ENCODE results near the gene HERPUD1. TPM values are rescaled to one million over a fixed set of nuclear protein-coding genes. Genes with fewer than 3 reads are reported as not detected.

The HERPUD1 gene
- total and polyA plus RNA-seq, 5 donors = 94.6 to 126 (median 116) TPM

GRCh38 chr16:56938664-56939513 is 6.9 kb downstream of the HERPUD1 start:
- Histone ChIP-seq H3K4me1 (ENCODE audit: control insufficient read depth, insufficient read depth, low read length) (no peaks in the 10 kb centered on the region), H3K4me3 (ENCODE audit: low read length) (no peak overlapping the region), H3K9me3 (ENCODE audit: control insufficient read depth, low read length) (no peaks in the 10 kb centered on the region), H3K27me3 (ENCODE audit: control insufficient read depth, insufficient read depth) (no peaks in the 10 kb centered on the region), H3K27ac (ENCODE audit: low read length) (no peak overlapping the region)
- WGBS = 81% methylated on average over 8 of the region's 8 CpGs
- ATAC-seq (no peak), DNase-seq (no peak)
- intact Hi-C loops (cut with DNase I) = no loop called here

GRCh38 chr16:56939801-56940200 is 7.9 kb downstream of the HERPUD1 start:
- Histone ChIP-seq H3K4me3 (ENCODE audit: low read length) (no peak overlapping the region), H3K27me3 (ENCODE audit: control insufficient read depth, insufficient read depth) (no peaks in the 10 kb centered on the region), H3K4me1 (ENCODE audit: control insufficient read depth, insufficient read depth, low read length) (no peaks in the 10 kb centered on the region), H3K9me3 (ENCODE audit: control insufficient read depth, low read length) (no peaks in the 10 kb centered on the region), H3K27ac (ENCODE audit: low read length) (no peak overlapping the region)
- intact Hi-C loops (cut with DNase I) = no loop called here
- DNase-seq = no peak
- no peak for ATAC-seq
- 80% methylated on average over 4 of the region's 4 CpGs for WGBS

GRCh38 chr16:56941092-56941491 is 9.2 kb downstream of the HERPUD1 start:
- no peak overlapping the region for H3K4me3 ChIP-seq (ENCODE audit: low read length)
- no peaks in the 10 kb centered on the region for H3K27me3 ChIP-seq (ENCODE audit: control insufficient read depth, insufficient read depth)
- no peak overlapping the region for H3K27ac ChIP-seq (ENCODE audit: low read length)
- WGBS = 73% methylated on average over 2 of the region's 2 CpGs
- ATAC-seq = no peak
- DNase-seq = no peak
- H3K4me1 ChIP-seq (ENCODE audit: control insufficient read depth, insufficient read depth, low read length) = no peaks in the 10 kb centered on the region
- H3K9me3 ChIP-seq (ENCODE audit: control insufficient read depth, low read length) = no peaks in the 10 kb centered on the region
- intact Hi-C loops (cut with DNase I) = no loop called here

- Histone ChIP-seq H3K27ac (ENCODE audit: low read length) (no peak overlapping the region), H3K9me3 (ENCODE audit: control insufficient read depth, low read length) (no peaks in the 10 kb centered on the region), H3K27me3 (ENCODE audit: control insufficient read depth, insufficient read depth) (no peaks in the 10 kb centered on the region), H3K4me3 (ENCODE audit: low read length) (no peak overlapping the region), H3K4me1 (ENCODE audit: control insufficient read depth, insufficient read depth, low read length) (no peaks in the 10 kb centered on the region)
- DNase-seq (no peak), ATAC-seq (no peak)
- 84% methylated on average over 9 of the region's 9 CpGs for WGBS
- intact Hi-C loops (cut with DNase I) = no loop called here
These were observed 10.0 kb downstream of the HERPUD1 start for GRCh38 chr16:56941856-56942331.

GRCh38 chr16:56943761-56944375 is 11.9 kb downstream of the HERPUD1 start:
- no peak overlapping the region for H3K4me3 ChIP-seq (ENCODE audit: low read length)
- DNase-seq = no peak
- no peaks in the 10 kb centered on the region for H3K4me1 ChIP-seq (ENCODE audit: control insufficient read depth, insufficient read depth, low read length)
- 90% methylated on average over 6 of the region's 6 CpGs for WGBS
- H3K27ac ChIP-seq (ENCODE audit: low read length) = no peak overlapping the region
- H3K27me3 ChIP-seq (ENCODE audit: control insufficient read depth, insufficient read depth) = no peaks in the 10 kb centered on the region
- intact Hi-C loops (cut with DNase I) = no loop called here
- no peak for ATAC-seq
- H3K9me3 ChIP-seq (ENCODE audit: control insufficient read depth, low read length) = no peaks in the 10 kb centered on the region

- intact Hi-C loops (cut with DNase I) = no loop called here
- Histone ChIP-seq H3K4me1 (ENCODE audit: control insufficient read depth, insufficient read depth, low read length) (no peaks in the 10 kb centered on the region), H3K27ac (ENCODE audit: low read length) (no peak overlapping the region), H3K4me3 (ENCODE audit: low read length) (no peak overlapping the region), H3K9me3 (ENCODE audit: control insufficient read depth, low read length) (no peaks in the 10 kb centered on the region), H3K27me3 (ENCODE audit: control insufficient read depth, insufficient read depth) (no peaks in the 10 kb centered on the region)
- WGBS = 57% methylated on average over 2 of the region's 2 CpGs
- no peak for ATAC-seq
- DNase-seq = no peak
These were observed 13.3 kb downstream of the HERPUD1 start for GRCh38 chr16:56944954-56945839.

GRCh38 chr16:56945847-56946527 is 14.0 kb downstream of the HERPUD1 start:
- no peak for DNase-seq
- Histone ChIP-seq H3K9me3 (ENCODE audit: control insufficient read depth, low read length) (no peaks in the 10 kb centered on the region), H3K4me3 (ENCODE audit: low read length) (no peak overlapping the region), H3K27me3 (ENCODE audit: control insufficient read depth, insufficient read depth) (no peaks in the 10 kb centered on the region), H3K27ac (ENCODE audit: low read length) (no peak overlapping the region), H3K4me1 (ENCODE audit: control insufficient read depth, insufficient read depth, low read length) (no peaks in the 10 kb centered on the region)
- intact Hi-C loops (cut with DNase I) = no loop called here
- WGBS = 70% methylated on average over 12 of the region's 12 CpGs
- no peak for ATAC-seq

GRCh38 chr16:56946767-56947603 is 15.0 kb downstream of the HERPUD1 start:
- Histone ChIP-seq H3K4me3 (ENCODE audit: low read length) (no peak overlapping the region), H3K27me3 (ENCODE audit: control insufficient read depth, insufficient read depth) (no peaks in the 10 kb centered on the region), H3K4me1 (ENCODE audit: control insufficient read depth, insufficient read depth, low read length) (no peaks in the 10 kb centered on the region), H3K27ac (ENCODE audit: low read length) (no peak overlapping the region), H3K9me3 (ENCODE audit: control insufficient read depth, low read length) (no peaks in the 10 kb centered on the region)
- ATAC-seq = peak; percentile 15 to 22
- intact Hi-C loops (cut with DNase I) = no loop called here
- WGBS = 78% methylated on average over 10 of the region's 10 CpGs
- DNase-seq = peak in 1 of 3 donors; percentile 54

GRCh38 chr16:56947604-56947995 is 15.7 kb downstream of the HERPUD1 start:
- no peaks in the 10 kb centered on the region for H3K4me1 ChIP-seq (ENCODE audit: control insufficient read depth, insufficient read depth, low read length)
- no peaks in the 10 kb centered on the region for H3K27me3 ChIP-seq (ENCODE audit: control insufficient read depth, insufficient read depth)
- ATAC-seq (no peak), DNase-seq (no peak)
- H3K4me3 ChIP-seq (ENCODE audit: low read length) = no peak overlapping the region
- intact Hi-C loops (cut with DNase I) = no loop called here
- no peaks in the 10 kb centered on the region for H3K9me3 ChIP-seq (ENCODE audit: control insufficient read depth, low read length)
- no peak overlapping the region for H3K27ac ChIP-seq (ENCODE audit: low read length)
- WGBS = 84% methylated on average over 2 of the region's 2 CpGs

- Histone ChIP-seq H3K27ac (ENCODE audit: low read length) (no peak overlapping the region), H3K9me3 (ENCODE audit: control insufficient read depth, low read length) (no peaks in the 10 kb centered on the region), H3K4me3 (ENCODE audit: low read length) (no peak overlapping the region), H3K4me1 (ENCODE audit: control insufficient read depth, insufficient read depth, low read length) (no peaks in the 10 kb centered on the region), H3K27me3 (ENCODE audit: control insufficient read depth, insufficient read depth) (no peaks in the 10 kb centered on the region)
- intact Hi-C loops (cut with DNase I) = no loop called here
- ATAC-seq = no peak
- DNase-seq = no peak
- 96% methylated on average over 6 of the region's 6 CpGs for WGBS
These were observed 16.3 kb downstream of the HERPUD1 start for GRCh38 chr16:56948234-56948633.
